Femur (tissue), 1 donor: ENCODE data around the gene SUGT1.
"Not testable (repeated sequence)": the region's sequence is repeated elsewhere in the genome, so short reads cannot be mapped to it uniquely, and the experiment has no call there.

Experiments used
- DNase-seq: peaks from one replicate; pipeline ENCODE4 v3.0.0-alpha.2; 2017

The SUGT1 gene

DNA sequence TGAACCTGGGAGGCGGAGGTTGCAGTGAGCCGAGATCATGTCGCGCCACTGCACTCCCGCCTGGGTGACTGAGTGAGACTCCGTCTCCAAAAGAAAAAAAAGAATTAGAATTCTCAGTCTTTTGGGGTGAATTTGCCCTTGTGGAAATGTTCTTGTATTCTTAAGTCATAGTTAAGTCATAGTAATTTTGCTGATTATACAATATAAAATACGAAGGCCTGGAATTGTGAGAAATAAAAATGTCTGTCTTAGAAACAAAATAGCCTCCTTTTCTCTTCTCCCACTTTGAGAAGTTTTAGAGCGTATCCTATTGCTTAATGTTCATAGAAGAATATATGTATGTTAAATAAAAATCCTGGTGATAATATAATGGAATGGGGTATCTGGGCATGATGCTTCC is 18.1 kb downstream of the SUGT1 start:
- no peak for DNase-seq

DNA sequence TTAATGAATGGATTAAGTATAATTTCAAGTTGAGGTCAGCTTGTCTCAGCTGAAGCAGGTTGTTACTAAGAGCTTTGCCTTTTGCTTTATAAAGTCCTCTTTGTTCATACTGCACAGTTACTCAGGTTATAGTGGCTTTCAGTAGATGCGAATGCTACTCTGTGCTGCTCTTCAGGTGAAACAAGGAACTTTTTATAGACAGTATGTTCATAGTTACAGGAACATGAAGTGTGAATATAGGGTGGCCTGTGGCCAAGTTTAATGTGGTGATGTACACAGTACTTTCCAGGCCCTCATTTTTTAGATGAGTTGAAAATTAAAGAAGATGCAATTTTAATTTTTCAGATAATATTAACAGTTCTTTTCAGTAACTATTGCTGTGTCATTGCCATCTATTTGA is 20.8 kb downstream of the SUGT1 start:
- no peak for DNase-seq

- no peak for DNase-seq
These were observed 25.2 kb downstream of the SUGT1 start for GRCh38 chr13:52677823-52678222.

DNA sequence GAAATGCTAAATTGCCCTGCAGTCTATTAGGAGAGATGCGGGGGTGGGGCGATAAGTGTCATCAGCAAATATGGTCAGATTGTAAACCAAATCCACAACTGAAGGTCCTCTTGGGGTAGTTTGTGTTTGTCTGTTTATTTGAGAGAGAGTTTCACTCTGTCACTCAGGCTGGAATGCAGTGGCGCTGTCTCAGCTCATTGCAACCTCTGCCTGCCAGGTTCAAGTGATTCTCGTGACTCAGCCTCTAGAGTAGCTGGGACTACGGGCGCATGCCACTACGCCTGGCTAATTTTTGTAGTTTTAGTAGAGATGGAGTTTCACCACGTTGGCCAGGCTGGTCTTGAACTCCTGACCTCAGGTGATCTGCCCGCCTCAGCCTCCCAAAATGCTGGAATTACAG is 33.2 kb downstream of the SUGT1 start:
- DNase-seq, result not testable (repeated sequence)

DNA sequence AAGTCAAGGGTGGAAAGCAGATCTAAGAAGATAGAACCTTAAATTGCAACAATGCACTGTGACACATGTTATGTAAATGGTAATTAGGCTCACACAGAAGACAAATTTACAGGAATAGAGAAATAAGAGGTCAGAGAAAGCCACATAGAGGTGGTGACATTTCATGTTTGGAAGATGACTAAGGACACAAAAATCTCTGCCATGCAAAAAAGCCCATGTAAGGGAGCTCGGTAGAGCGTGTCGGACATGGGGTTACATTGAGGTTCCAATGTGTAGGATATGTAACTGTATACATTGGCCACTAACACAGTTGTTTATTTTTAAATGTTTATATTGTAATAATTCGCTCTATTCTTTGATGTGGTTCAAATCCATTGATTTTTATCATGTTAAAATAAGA is 33.7 kb downstream of the SUGT1 start:
- no peak for DNase-seq

DNA sequence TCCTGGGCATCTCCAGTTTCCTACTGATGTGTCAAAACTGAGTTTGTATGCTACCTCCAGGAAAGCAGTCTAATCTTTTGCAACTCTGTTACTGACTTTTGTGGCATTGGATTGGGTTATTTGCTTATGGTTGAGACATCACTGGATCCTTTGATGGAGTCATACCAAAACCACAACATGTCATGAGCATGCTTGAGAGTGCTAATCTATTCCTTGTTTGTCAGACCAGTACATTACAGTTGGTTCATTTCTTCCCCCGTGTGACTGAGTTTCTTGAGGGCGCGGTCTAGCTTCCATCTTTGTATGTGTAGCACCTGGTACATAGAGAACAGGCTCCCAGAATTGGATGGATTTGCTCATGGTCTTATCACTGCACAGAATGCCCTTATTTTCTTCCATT is 43.2 kb downstream of the SUGT1 start:
- DNase-seq, result no peak

GRCh38 chr13:52696566-52696965 is 43.9 kb downstream of the SUGT1 start:
- DNase-seq, result no peak

- no peak for DNase-seq
These were observed 49.3 kb downstream of the SUGT1 start for GRCh38 chr13:52701728-52702465.

DNA sequence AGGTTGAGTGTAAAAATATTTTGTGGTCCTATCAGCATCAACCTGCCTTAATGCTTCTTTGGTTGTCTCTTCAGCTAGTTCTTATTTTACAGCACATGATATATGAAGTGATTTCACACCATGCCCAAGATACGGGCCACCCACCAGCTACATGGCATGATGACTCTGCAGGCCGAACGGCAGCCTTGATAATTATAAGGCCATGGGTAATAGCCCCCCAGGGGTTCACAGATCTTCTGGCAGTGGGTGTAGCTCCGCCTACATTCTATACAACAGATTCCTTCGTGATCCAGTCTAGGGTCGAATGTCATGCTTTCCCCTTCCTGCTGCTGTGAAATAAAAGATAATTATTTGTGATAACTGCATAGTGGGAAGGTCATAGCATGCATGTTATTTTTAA is 50.8 kb downstream of the SUGT1 start:
- no peak for DNase-seq

- DNase-seq, result no peak
These were observed 53.4 kb downstream of the SUGT1 start for GRCh38 chr13:52706081-52706480.

GRCh38 chr13:52707375-52707774 is 54.7 kb downstream of the SUGT1 start:
- DNase-seq, result no peak

GRCh38 chr13:52708266-52708665 is 55.6 kb downstream of the SUGT1 start:
- not testable (repeated sequence) for DNase-seq

- peak; percentile 40 for DNase-seq
These were observed 58.6 kb downstream of the SUGT1 start for GRCh38 chr13:52711286-52711685.

DNA sequence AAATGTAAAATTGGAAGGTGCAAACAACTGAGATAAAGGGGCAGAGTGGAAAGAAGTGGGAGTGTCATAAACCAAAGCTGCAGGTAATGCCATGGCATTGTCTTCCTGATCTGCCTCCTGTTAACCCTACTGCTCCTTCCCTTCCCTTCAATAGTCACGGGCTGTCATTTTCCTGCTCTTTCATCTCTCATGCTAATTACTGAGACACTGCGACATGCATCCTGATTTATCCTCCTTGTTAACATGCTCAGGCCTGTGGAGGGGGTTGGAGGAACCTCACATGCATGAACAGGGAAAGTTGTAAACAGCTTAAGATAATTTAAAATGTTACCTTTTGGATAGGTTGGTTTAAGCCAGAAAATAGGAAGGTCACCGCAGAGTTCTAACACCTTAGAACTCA is 59.7 kb downstream of the SUGT1 start:
- DNase-seq, result no peak

GRCh38 chr13:52713894-52714293 is 61.3 kb downstream of the SUGT1 start:
- no peak for DNase-seq

GRCh38 chr13:52720904-52721303 is 68.3 kb downstream of the SUGT1 start:
- not testable (repeated sequence) for DNase-seq

GRCh38 chr13:52721356-52721755 is 68.7 kb downstream of the SUGT1 start:
- DNase-seq, result not testable (repeated sequence)

- no peak for DNase-seq
These were observed 70.5 kb downstream of the SUGT1 start for GRCh38 chr13:52723181-52723580.

DNA sequence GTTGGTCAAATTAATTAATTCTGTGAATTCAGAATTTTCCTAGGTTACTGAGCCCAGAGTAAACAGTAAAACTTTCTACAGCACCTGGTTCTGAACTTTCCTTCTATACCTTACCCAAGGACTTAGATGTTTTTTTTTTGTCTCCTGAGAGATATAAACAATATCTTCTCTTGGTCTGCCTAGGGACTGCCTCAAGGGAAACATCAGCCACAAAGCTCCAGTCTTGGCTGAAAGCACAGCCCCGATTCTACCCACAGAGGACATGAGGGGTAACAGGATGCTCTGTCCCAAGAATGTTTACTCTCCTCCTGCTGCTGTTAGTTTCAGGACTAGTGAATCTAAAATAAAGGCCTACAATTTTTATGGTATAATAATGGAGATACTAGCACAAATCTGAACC is 72.7 kb downstream of the SUGT1 start:
- DNase-seq, result no peak

GRCh38 chr13:52726258-52726657 is 73.6 kb downstream of the SUGT1 start:
- DNase-seq, result no peak

DNA sequence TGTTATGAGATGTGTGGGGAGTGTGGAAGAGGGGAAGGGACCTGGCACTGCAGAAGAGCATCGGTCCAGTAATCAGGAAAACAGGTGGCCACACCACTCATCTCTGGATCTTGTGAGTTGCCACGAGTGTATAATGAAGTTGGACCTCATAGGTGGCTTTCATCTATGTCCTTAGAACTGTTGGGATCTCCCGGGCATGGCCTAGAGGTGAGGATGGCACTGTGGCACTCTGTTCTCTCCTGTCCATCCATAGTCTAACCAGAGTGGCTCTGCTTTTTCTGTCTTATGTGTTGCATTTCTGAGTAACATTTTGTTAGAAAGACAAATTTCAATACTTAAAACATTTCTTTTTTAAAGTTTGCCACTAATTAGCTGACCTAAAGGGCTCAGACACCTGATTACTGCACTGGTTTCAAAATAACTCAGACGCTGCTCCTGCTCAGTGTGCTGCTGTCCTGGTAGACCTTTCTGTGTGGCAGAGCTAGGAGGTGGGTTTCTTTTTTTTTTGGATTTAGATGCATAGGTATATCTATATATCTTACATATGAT is 81.5 kb downstream of the SUGT1 start:
- DNase-seq, result no peak

GRCh38 chr13:52736891-52737290 is 84.3 kb downstream of the SUGT1 start:
- DNase-seq, result no peak

DNA sequence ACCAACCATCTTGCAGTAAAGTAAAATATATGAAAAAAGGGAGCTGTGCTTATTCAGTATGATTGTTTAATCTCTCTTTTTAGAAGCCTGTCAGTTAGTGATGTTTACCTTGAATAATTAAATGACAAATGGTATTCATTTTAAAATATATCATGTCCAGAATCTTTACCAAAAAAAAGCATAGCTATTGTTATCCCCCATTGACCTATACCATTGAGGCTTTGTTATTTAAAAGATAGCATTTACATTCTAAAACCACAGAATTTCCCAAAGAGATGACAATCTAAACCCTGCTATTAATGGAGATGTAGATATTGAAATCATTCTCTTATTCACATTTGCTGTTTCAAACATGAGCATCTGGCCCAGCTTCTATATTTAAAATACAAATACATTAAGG is 84.8 kb downstream of the SUGT1 start:
- DNase-seq, result no peak

DNA sequence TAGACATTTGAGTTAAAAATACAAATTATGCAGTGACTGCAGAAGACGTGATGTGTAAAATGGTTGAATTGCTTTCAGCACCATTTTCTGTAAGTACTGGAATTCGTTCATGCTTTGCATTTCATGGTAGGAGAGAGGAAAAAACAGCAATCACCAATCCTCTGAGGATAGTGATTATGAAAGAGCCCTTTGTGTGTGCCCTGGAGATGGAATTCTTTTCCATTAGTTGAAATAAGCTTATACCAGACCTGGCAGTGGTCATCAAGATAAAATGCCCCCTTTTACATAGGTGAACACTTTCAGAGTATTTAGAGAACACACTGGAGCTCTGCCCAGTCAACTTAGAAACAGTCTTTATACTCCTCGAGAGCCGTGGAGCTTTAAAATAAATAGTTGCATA is 85.3 kb downstream of the SUGT1 start:
- DNase-seq, result peak; percentile 20
